AG04449 (cell line): ENCODE data around the gene DHRS9.

ENCODE experiments used
- CTCF ChIA-PET: fragments of 350-600 bp; formaldehyde crosslinking; extraction: SDS; loops from one replicate; lab custom pipeline; 2021; ENCODE audit warnings: antibody characterized with exemption; lab: Yijun Ruan, JAX
- POLR2A ChIA-PET: fragments of 400-600, 350-600 bp; formaldehyde crosslinking; extraction: SDS; loops from one replicate; lab custom pipeline; 2020; ENCODE audit warnings: antibody characterized with exemption, inconsistent platforms; lab: Yijun Ruan, JAX
- DNase-seq: peaks from one replicate; pipeline ENCODE4 v3.0.0-alpha.2; 2010; ENCODE audit warnings: low read depth, low spot score
- H3K4me3 ChIP-seq: 2 replicates; pipeline ENCODE4 v1.5.1; 2011; ENCODE audit warnings: low read depth, mild to moderate bottlenecking, control low read depth, low read length
- TF ChIP-seq, protein P1 (sequence below): IDR thresholded peaks from one replicate; pipeline ENCODE4 v1.5.1; 2011; ENCODE audit warnings: mild to moderate bottlenecking, moderate library complexity, low read length, control low read depth, inconsistent platforms; ENCODE audit not compliant: insufficient read depth; ENCODE audit errors: missing control alignments

DHRS9 gene

DNA sequence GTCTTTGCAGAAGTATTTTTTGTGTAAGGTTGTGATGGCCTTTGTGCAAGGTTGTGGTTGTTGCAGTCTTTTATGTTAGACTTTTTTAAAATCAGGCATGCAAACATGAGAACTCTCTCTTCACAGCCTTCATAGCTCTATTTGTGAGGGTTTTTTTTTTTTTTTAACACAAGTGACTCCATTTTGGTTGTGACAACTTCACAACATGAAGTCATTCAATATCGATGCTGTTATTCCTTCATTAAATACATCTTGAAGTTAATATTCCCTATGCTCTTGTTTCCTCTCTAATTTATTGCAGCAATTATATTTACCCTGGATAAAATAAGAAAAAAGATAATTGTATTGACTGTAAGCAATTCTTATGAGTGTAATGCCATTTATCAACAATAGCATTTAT lies 35.5 kb downstream of the DHRS9 start:
- TF ChIP-seq, protein P1, sequence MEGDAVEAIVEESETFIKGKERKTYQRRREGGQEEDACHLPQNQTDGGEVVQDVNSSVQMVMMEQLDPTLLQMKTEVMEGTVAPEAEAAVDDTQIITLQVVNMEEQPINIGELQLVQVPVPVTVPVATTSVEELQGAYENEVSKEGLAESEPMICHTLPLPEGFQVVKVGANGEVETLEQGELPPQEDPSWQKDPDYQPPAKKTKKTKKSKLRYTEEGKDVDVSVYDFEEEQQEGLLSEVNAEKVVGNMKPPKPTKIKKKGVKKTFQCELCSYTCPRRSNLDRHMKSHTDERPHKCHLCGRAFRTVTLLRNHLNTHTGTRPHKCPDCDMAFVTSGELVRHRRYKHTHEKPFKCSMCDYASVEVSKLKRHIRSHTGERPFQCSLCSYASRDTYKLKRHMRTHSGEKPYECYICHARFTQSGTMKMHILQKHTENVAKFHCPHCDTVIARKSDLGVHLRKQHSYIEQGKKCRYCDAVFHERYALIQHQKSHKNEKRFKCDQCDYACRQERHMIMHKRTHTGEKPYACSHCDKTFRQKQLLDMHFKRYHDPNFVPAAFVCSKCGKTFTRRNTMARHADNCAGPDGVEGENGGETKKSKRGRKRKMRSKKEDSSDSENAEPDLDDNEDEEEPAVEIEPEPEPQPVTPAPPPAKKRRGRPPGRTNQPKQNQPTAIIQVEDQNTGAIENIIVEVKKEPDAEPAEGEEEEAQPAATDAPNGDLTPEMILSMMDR: no peak
- no peak overlapping the region for H3K4me3 ChIP-seq
- POLR2A ChIA-PET: no interaction called here
- CTCF ChIA-PET: no interaction called here
- DNase-seq: no peak

DNA sequence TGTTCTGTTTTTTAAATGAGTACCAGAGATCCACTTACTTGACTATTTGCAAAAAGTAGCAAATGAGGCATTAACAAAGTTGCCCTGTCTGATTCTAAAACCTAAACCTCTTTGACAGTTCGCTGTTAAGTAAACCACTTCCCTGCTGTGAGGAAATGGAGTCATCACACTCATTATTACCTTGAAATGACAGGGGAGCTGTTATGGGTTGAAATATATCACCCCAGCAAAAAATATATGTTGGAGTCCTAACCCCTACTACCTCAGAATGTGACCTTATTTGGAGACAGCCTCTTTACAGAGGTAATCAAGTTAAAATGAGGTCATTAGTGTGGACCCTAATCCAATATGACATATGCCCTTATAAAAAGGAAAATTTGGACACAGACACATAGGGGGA lies 36.1 kb downstream of the DHRS9 start:
- no peak for DNase-seq
- ChIA-PET POLR2A (no interaction called here), CTCF (interaction anchor here (0.9 kb wide), 1 partner anchor 26 kb away, joined by 4 read pairs; no protein-coding TSS in a partner anchor)
- TF ChIP-seq, protein P1: no peak
- no peak overlapping the region for H3K4me3 ChIP-seq

DNA sequence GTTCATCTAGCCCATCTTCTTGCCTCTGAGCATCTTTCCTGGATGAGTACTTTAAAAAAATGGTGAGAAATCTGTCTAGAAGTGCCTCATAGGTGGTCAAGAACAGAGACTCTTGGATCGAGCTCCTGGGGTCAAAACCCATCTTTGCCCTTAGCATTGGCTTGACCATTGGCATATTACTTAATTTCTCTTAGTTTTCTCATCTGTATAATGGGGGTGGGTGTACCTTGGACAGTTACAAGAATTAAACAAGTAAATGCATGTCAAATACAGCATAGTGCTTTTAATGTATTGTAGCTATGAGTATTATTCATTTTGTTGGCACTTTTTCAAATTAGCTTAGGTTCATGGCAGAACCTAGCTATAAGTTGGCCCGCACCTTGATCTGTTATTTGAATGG lies 36.8 kb downstream of the DHRS9 start:
- TF ChIP-seq, protein P1: no peak
- POLR2A ChIA-PET: no interaction called here
- H3K4me3 ChIP-seq: no peak overlapping the region
- DNase-seq: no peak
- CTCF ChIA-PET: interaction anchor here (0.9 kb wide), 1 partner anchor 26 kb away, joined by 4 read pairs; no protein-coding TSS in a partner anchor

DNA sequence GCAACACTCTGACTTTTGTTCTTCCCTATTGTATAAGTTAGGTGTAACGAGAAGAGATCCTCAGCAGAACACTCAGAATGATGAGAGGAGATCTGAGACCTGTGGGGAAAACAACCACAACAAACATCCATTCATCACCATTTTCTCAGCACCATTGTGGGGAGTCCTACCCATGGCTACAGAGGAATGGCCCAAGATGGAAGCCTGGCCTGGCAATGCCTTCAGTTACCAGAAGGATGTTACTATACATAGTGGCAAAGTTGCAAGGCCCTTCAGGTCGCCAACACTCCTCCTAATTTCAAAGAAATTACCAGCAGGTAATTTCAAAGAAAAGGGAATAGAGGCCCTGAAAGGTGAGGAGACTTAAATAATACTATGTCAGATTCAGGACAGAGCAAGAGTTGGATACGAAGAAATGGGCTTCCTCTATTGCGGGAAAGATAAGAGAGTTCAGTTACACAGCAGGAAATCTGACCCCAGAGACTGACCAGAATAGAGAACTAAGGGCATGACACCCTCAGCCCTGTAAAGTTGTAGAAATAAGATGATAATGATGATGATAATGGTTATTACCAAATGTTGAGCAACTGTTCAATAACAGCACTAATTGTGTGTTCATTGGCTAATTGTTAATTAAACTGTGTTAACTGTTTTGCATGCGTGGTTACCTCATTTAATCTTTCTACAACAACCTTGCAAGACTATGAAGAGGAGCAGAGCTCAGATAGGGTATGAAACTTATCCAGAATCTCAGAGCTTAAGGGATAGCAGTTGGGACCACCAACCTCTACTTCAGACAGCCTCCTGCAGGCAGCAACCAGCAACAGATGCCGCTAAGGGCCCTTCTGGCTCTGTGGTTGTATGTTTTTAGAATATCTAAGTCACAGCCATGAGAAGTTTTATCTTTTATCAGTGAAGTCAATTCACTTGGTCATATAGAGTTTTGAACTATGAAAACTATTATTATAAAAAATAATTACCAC lies 37.5 kb downstream of the DHRS9 start:
- no peak overlapping the region for H3K4me3 ChIP-seq
- TF ChIP-seq, protein P1: no peak
- no peak for DNase-seq
- ChIA-PET CTCF (interaction anchor here (0.9 to 5.5 kb wide), 3 partner anchors 19 to 25 kb away, joined by 4 to 53 read pairs (median 4); no protein-coding TSS in a partner anchor), POLR2A (no interaction called here)

DNA sequence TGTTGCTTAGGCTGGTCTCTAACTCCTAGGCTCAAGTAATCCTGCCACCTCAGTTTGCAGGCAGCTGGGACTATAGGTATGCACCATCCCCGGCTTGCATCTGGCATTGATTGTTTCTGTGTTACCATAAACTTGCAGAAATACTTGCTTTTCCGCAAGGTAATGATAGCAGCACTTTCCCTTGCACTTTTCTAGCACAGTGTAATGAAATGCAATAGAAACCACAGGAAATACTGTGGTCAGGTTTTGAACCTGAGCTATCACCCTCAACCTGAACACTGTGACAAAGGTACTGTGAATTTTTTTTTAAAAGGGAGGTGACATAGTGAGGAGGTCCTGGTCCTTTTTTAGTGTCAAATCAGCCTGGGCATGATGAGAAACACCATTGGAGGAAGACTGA lies 38.3 kb downstream of the DHRS9 start:
- POLR2A ChIA-PET: no interaction called here
- CTCF ChIA-PET: interaction anchor here (1.5 to 5.5 kb wide), 2 partner anchors 18 to 24 kb away, joined by 4 to 53 read pairs; no protein-coding TSS in a partner anchor
- no peak for DNase-seq

More for the DNA sequence above, 38.3 kb downstream of the DHRS9 start:
- TF ChIP-seq, protein P1: no peak
- no peak overlapping the region for H3K4me3 ChIP-seq
